K562 (cell line): Measurements from ENCODE around the gene CRHR1. TPM values are rescaled to one million over a fixed set of nuclear protein-coding genes. Genes with fewer than 3 reads are reported as not detected.
A peak's percentile ranks its signal among the peaks of the same experiment; 100 is the strongest.

Source experiments
- CCNT2 ChIP-seq: IDR thresholded peaks from 2 replicates; pipeline ENCODE4 v1.6.1; 2011; ENCODE audit warnings: borderline replicate concordance, low read depth, mild to moderate bottlenecking, moderate library complexity, mixed read lengths, low read length; ENCODE audit not compliant: insufficient read length; ENCODE audit errors: extremely low read depth
- CLOCK ChIP-seq: fragments of 250-450 bp; sonication (Bioruptor Pico); IDR thresholded peaks from 2 replicates; pipeline ENCODE4 v1.4.0; 2020; ENCODE audit warnings: mild to moderate bottlenecking, moderate library complexity, borderline replicate concordance
- DIDO1 ChIP-seq: fragments of 450-650 bp; IDR thresholded peaks from 2 replicates; pipeline ENCODE4 v1.6.1; 2016; ENCODE audit warnings: low read depth, missing biosample characterization, missing genetic modification characterization
- E2F4 ChIP-seq: sonication (generic); formaldehyde crosslinking; IDR thresholded peaks from 2 replicates; pipeline ENCODE4 v1.8.0; 2022; ENCODE audit warnings: mild to moderate bottlenecking, low read depth, missing genetic modification reagents
- E2F8 ChIP-seq: fragments of 450-650 bp; IDR thresholded peaks from 2 replicates; pipeline ENCODE4 v1.7.1; 2018; ENCODE audit warnings: mild to moderate bottlenecking, low read depth; ENCODE audit not compliant: partially characterized antibody
- ETS2 ChIP-seq: IDR thresholded peaks from 2 replicates; pipeline ENCODE4 v1.6.1; 2016; ENCODE audit warnings: borderline replicate concordance, missing genetic modification characterization, mild to moderate bottlenecking, moderate library complexity, missing compliant biosample characterization; ENCODE audit not compliant: poor library complexity, severe bottlenecking
- HDAC6 ChIP-seq: IDR thresholded peaks from 2 replicates; pipeline ENCODE4 v1.6.1; 2012; ENCODE audit warnings: low read depth, mild to moderate bottlenecking, control low read depth, inconsistent platforms, low read length, moderate library complexity
- IFI16 ChIP-seq: fragments of 250-450 bp; sonication (Bioruptor Pico); IDR thresholded peaks from 2 replicates; pipeline ENCODE4 v2.1.2; 2022; ENCODE audit warnings: mild to moderate bottlenecking, inconsistent platforms
- JUNB ChIP-seq: fragments of 450-650 bp; formaldehyde crosslinking; conservative IDR thresholded peaks from 2 replicates; pipeline ENCODE4 v1.4.0; 2020; ENCODE audit warnings: mild to moderate bottlenecking
- MIER1 ChIP-seq: fragments of 450-650 bp; IDR thresholded peaks from 2 replicates; pipeline ENCODE4 v1.6.1; 2016; ENCODE audit warnings: antibody characterized with exemption, mild to moderate bottlenecking, low read depth
- PHF8 ChIP-seq: fragments of 200-600 bp; sonication (generic); IDR thresholded peaks from 2 replicates; pipeline ENCODE4 v1.6.1; 2012; ENCODE audit warnings: mixed run types, mild to moderate bottlenecking, inconsistent platforms, low read length, moderate library complexity, borderline replicate concordance
- PML ChIP-seq: IDR thresholded peaks from 2 replicates; pipeline ENCODE4 v1.6.1; 2012; ENCODE audit warnings: low read length, inconsistent platforms
- POLR2H ChIP-seq: IDR thresholded peaks from 2 replicates; pipeline ENCODE4 v1.6.1; 2016; ENCODE audit warnings: missing genetic modification characterization, low read depth, mild to moderate bottlenecking, control low read depth, missing compliant biosample characterization, moderate library complexity
- PRMT5 ChIP-seq: sonication (generic); formaldehyde crosslinking; IDR thresholded peaks from 2 replicates; pipeline ENCODE4 v1.5.0; 2020; ENCODE audit warnings: missing genetic modification reagents
- RBFOX2 ChIP-seq: fragments of 200-400 bp; formaldehyde crosslinking; IDR thresholded peaks from 2 replicates; pipeline ENCODE4 v1.6.1; 2017; ENCODE audit warnings: low read depth, mild to moderate bottlenecking, low read length, moderate library complexity
- ZBED1 ChIP-seq: IDR thresholded peaks from 2 replicates; pipeline ENCODE4 v1.6.1; 2014
- ZBTB1 ChIP-seq: sonication (generic); formaldehyde crosslinking; IDR thresholded peaks from 2 replicates; pipeline ENCODE4 v1.8.1; 2023; ENCODE audit warnings: missing genetic modification reagents, low read depth, mild to moderate bottlenecking, borderline replicate concordance
- ZBTB33 ChIP-seq: sonication (generic); formaldehyde crosslinking; IDR thresholded peaks from 2 replicates; pipeline ENCODE4 v1.8.1; 2023; ENCODE audit warnings: mild to moderate bottlenecking, missing genetic modification reagents
- ZNF583 ChIP-seq: fragments of 250-450 bp; sonication (Bioruptor Pico); IDR thresholded peaks from 2 replicates; pipeline ENCODE4 v1.4.0; 2020
- ZZZ3 ChIP-seq: fragments of 450-650 bp; IDR thresholded peaks from 2 replicates; pipeline ENCODE4 v1.6.1; 2016; ENCODE audit warnings: antibody characterized with exemption, mild to moderate bottlenecking, moderate library complexity
- polyA plus RNA-seq, 8 experiments: library from polyadenylated mRNA; depleted of rRNA in 4 of 8; stranded (reverse) in 5 of 8; unstranded in 3 of 8; fragments of >200 nt; fragmentation: Nextera tagmentation in 2 of 8; fragmentation: Illumina TruSeq in 1 of 8; extraction: Ambion mirVana in 2 of 8; extraction: Trizol in 1 of 8; gene quantifications; 2 replicates each; pipeline versions ENCODE4 v1.2.1 to v1.2.3, GENCODE V29; 2011 to 2014; ENCODE audit warnings: inconsistent platforms in 1 of 8, missing spikeins in 1 of 8
- total RNA-seq, 7 experiments: library from RNA; depleted of rRNA in 6 of 7; stranded (reverse); fragments of >200 nt in 6 of 7; fragmentation: Illumina TruSeq in 2 of 7; extraction: Trizol in 2 of 7; gene quantifications; 2 replicates each; pipeline versions ENCODE4 v1.2.1 to v1.2.3, GENCODE V29; 2011 to 2021; ENCODE audit warnings: low replicate concordance in 1 of 7

The CRHR1 gene
- total and polyA plus RNA-seq, 9 of the 15 experiments (the other 6 are each of a cell fraction or from before 2014, with no cell fraction given): 0.05 TPM; not detected in 8

GRCh38 chr17:45857977-45858708 lies 74.0 kb downstream of the CRHR1 start (continued):
- TF ChIP-seq CLOCK (CRISPR knock-in tag) (no peak), IFI16 (CRISPR knock-in tag) (no peak), CCNT2 (no peak), DIDO1 (tag) (no peak), ZZZ3 (no peak), HDAC6 (no peak), PRMT5 (CRISPR knock-in tag) (peak; percentile 80; the same call in 1 of the 2 replicates), POLR2H (tag) (no peak), ZBTB33 (CRISPR knock-in tag) (no peak), PHF8 (no peak), JUNB (CRISPR knock-in tag) (no peak), E2F8 (no peak), E2F4 (CRISPR knock-in tag) (no peak), ZNF583 (CRISPR knock-in tag) (no peak), ZBTB1 (CRISPR knock-in tag) (no peak), ETS2 (no peak), PML (no peak), MIER1 (peak; percentile 94), RBFOX2 (no peak), ZBED1 (no peak)
